Stimulated activated naive B cell treated with anti-CD40 and anti-IgM and Interleukin-4, amounts not matched to agents 10 μg/mL and 1 μg/mL and 100 μg/mL, for 72 hours (primary cell): ENCODE measurements around the gene GUCY1A2.

Source experiments
- ATAC-seq, 2 donors: fragments of 150-1000 bp; cut with Tn5 transposase; replicated peaks; 2 replicates each; pipeline ENCODE4 v1.10.0; 2021; ENCODE audit warnings: moderate library complexity in 1 of 2
- DNase-seq: peaks from one replicate; pipeline ENCODE4 v3.0.0; 2021
- H3K27ac Mint-ChIP-seq: one replicate; pipeline ENCODE4 v1.8.0; 2022; ENCODE audit warnings: mild to moderate bottlenecking, mixed read lengths
- H3K27me3 Mint-ChIP-seq, 2 donors: one replicate each; pipeline ENCODE4 v1.8.0; 2022; ENCODE audit warnings: mixed read lengths in 2 of 2
- H3K36me3 Mint-ChIP-seq, 2 donors: one replicate each; pipeline ENCODE4 v1.8.0; 2022; ENCODE audit warnings: mixed read lengths in 2 of 2, mild to moderate bottlenecking in 1 of 2
- H3K4me1 Mint-ChIP-seq, 2 donors: one replicate each; pipeline ENCODE4 v1.8.0; 2022; ENCODE audit warnings: mixed read lengths in 2 of 2, mild to moderate bottlenecking in 1 of 2
- H3K4me3 Mint-ChIP-seq, 2 donors: one replicate each; pipeline ENCODE4 v1.8.0; 2022; ENCODE audit warnings: mild to moderate bottlenecking in 2 of 2, mixed read lengths in 2 of 2, moderate library complexity in 1 of 2
- H3K9me3 Mint-ChIP-seq, 2 donors: one replicate each; pipeline ENCODE4 v1.8.0; 2022; ENCODE audit warnings: mixed read lengths in 2 of 2, mild to moderate bottlenecking in 1 of 2

Gene GUCY1A2

DNA sequence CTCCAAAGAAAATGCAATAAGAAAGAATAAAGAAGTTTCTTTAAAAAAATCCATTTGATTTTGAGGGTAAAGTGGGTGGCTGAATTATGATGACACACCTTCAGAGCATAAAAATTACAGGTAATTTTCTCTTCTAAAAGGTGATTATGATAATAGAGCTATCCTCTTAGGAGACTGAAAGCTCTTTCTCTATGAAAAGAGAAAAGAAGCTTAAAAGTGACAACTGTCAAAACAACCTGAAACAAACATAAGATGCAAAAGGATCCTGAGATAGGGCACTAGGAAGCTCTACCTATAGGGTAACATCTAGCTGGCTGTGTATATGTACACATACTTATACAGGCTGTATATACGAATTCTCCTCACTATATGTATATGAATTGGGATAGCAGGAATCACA lies 270.2 kb downstream of the GUCY1A2 start:
- no peak for DNase-seq
- Mint-ChIP-seq H3K9me3 (no peaks in the 10 kb centered on the region), H3K36me3 (no peaks in the 10 kb centered on the region), H3K4me1 (no peaks in the 10 kb centered on the region), H3K27ac (no peak overlapping the region), H3K4me3 (no peak overlapping the region), H3K27me3 (no peaks in the 10 kb centered on the region)
- no peak for ATAC-seq

DNA sequence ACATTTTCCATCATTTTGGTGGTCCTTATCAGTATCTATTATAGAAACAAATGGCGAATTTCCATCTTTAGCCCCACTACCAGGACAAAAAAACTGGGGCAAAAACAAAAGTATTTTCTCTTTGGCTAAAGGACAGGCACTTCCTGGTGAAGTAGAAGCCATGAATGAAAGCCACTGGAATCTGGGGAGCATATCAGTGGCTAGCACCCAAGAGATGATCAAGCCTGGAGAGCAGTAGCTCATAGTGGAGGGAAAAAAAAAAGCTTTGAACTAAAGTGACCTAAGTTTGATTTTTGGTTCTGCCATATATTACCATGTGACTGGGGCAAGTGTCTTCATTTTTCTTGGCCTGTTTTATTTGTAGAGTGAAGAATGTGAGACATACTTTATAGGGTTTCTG lies 272.3 kb downstream of the GUCY1A2 start:
- DNase-seq (no peak), ATAC-seq (no peak)
- no peaks in the 10 kb centered on the region for H3K36me3 Mint-ChIP-seq
- no peak overlapping the region for H3K4me3 Mint-ChIP-seq
- no peaks in the 10 kb centered on the region for H3K27me3 Mint-ChIP-seq
- no peaks in the 10 kb centered on the region for H3K4me1 Mint-ChIP-seq
- H3K9me3 Mint-ChIP-seq, result no peaks in the 10 kb centered on the region
- H3K27ac Mint-ChIP-seq, result no peak overlapping the region

DNA sequence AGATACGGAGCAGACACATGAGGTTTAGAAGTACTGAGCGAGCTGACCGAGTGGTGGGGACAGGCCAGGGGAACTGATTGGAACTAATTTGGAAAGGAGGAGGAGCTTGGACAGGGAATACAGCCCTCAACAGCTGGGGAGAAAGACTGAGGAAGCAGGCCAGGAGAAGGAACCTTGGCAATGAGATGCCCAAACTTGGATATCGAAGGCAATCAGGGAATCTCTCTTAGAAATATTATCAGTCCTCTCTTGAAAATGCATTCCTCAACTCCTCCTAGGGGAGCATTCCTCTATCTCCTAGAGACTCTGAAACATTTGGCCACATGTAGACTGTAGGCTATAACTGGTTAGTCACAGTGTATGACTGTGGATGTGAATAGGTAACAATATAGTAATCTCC lies 284.6 kb downstream of the GUCY1A2 start:
- Mint-ChIP-seq H3K4me3 (no peak overlapping the region), H3K36me3 (no peaks in the 10 kb centered on the region), H3K9me3 (peaks cover 9 to 10% of the 10 kb centered on the region in 2 donors), H3K4me1 (no peaks in the 10 kb centered on the region), H3K27me3 (no peaks in the 10 kb centered on the region), H3K27ac (no peak overlapping the region)
- no peak for ATAC-seq
- no peak for DNase-seq

DNA sequence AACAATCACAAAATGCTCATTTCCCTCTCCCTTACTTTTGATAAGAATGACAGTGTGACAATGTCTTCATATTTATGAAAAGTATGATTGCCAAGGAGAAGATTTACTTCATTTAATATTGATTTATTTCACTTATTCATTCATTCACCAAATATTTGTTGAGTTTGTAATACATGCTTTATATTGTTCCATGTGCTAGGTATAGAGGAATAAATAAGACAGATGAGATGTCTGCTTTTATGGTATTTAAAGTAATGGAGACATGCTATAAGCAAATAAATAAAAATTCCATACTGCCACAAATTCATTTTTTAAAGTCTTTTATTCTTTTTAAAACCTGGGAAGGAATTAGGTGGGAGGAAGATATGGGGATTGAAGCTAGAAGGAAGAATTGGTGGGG lies 289.4 kb downstream of the GUCY1A2 start:
- Mint-ChIP-seq H3K9me3 (peaks cover 1 to 3% of the 10 kb centered on the region in 2 donors), H3K4me1 (no peaks in the 10 kb centered on the region), H3K27me3 (no peaks in the 10 kb centered on the region), H3K36me3 (no peaks in the 10 kb centered on the region), H3K4me3 (no peak overlapping the region), H3K27ac (no peak overlapping the region)
- DNase-seq, result no peak
- no peak for ATAC-seq

DNA sequence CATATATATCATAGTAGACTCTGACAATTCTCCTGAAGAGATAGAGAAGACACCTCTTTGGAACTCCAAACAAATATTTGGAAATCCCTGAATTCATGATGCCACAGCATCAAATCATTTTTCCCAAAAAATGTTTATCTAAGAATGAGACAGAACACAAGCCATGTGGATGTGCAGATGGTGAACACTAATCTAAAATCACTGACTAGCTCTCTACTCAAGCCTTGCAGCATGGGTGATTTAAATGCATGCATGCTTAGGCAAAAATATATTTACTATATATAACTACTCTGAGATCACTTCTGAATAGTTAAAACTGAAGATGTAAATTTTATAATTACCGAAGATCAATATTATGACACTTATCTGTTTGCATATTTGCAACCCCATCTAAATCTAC lies 289.9 kb downstream of the GUCY1A2 start:
- no peak for ATAC-seq
- peaks cover 0 to 3% of the 10 kb centered on the region in 2 donors for H3K9me3 Mint-ChIP-seq
- H3K4me3 Mint-ChIP-seq, result no peak overlapping the region
- H3K4me1 Mint-ChIP-seq, result no peaks in the 10 kb centered on the region
- no peaks in the 10 kb centered on the region for H3K27me3 Mint-ChIP-seq
- H3K27ac Mint-ChIP-seq, result no peak overlapping the region
- no peak for DNase-seq
- no peaks in the 10 kb centered on the region for H3K36me3 Mint-ChIP-seq

DNA sequence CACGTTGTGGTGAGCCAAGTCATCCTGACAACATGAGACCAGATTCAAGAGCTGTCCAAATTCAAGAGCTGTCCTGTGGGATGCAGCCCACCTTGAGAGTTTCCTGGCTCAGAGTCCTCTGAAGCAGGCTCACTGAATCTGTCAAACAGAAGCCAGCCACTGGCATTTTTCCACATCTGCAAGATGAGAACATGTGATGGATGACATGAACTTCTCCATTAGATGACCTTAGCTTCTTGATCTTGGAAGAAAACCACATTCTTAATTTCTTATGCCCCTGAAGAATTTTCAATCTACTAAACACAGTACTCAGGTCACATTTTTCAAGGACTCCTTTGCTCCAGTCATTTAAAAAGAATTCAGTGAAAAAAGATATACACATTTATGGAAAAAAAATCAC lies 291.0 kb downstream of the GUCY1A2 start:
- Mint-ChIP-seq H3K27me3 (no peaks in the 10 kb centered on the region), H3K27ac (no peak overlapping the region), H3K36me3 (no peaks in the 10 kb centered on the region), H3K4me3 (no peak overlapping the region), H3K9me3 (peaks cover 0 to 3% of the 10 kb centered on the region in 2 donors), H3K4me1 (no peaks in the 10 kb centered on the region)
- no peak for ATAC-seq
- DNase-seq, result no peak

DNA sequence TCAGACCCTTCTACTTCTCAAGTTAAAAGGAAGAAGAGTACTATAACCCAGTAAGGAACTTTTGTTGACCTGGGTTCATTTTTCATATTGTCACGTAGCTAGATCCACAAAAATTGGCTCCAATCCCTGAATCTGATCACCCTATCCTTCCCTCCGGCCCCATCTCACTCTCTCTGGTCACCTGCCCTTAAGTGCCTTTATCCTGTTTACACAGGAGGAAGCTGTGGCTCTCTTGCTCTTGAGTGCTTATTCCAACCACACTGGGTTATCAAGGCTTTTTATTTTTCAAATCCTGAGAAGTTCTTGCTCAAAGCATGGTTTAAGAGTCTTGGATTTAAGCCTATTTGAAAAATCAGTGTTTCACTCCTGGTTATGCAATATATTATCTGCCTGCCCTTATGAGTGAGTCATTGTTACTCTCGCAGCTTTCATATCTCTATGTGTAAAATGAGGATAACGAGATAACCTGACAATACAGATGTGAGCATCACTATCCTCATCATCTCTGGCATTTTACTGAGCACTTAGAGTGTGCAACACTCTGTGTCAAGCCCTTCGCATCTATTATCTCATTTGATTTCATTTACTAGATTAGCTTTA lies 293.9 kb downstream of the GUCY1A2 start:
- H3K27me3 Mint-ChIP-seq, result no peaks in the 10 kb centered on the region
- no peak for ATAC-seq
- H3K4me3 Mint-ChIP-seq, result no peak overlapping the region
- H3K36me3 Mint-ChIP-seq, result no peaks in the 10 kb centered on the region
- H3K27ac Mint-ChIP-seq, result no peak overlapping the region
- no peaks in the 10 kb centered on the region for H3K9me3 Mint-ChIP-seq
- no peaks in the 10 kb centered on the region for H3K4me1 Mint-ChIP-seq
- DNase-seq, result no peak

DNA sequence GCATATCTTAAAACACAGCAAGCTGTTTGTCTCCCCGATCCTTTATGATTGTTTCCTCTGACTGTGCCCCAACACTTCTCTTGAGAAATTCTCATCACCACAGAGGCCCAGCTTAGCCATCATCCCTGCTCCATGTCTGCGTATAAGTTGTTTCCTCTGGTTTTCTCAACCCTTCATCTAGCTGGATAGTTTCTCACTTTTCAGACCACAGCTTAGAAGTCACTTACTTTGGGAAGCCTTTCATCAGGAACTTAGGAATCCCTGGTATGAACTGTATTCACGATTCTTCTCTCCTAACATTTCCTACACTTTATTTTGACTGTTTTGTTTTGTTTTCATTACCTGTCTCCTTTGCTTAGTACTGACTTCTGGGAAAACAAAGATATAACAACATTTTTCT lies 295.2 kb downstream of the GUCY1A2 start:
- no peak overlapping the region for H3K27ac Mint-ChIP-seq
- ATAC-seq (no peak), DNase-seq (no peak)
- no peaks in the 10 kb centered on the region for H3K9me3 Mint-ChIP-seq
- H3K4me3 Mint-ChIP-seq, result no peak overlapping the region
- H3K36me3 Mint-ChIP-seq, result no peaks in the 10 kb centered on the region
- no peaks in the 10 kb centered on the region for H3K27me3 Mint-ChIP-seq
- H3K4me1 Mint-ChIP-seq, result no peaks in the 10 kb centered on the region

DNA sequence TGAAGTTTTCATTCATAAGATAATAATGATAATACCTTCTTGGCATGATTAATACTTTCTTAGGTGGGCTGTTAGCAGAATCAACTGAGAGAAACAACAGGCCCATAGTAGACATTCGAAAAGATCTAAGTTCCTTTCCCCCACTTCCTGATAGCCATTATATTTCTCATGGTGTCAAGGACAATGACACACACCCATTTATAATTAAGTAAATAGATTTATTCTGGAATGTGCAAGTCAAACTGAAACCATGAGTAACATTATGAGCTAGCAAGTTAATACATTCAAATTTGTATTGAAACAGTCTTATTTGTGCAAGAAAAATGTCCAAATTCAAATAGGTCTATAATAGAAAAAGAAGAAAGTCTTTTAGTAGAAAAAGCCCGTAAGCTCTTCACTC lies 301.1 kb downstream of the GUCY1A2 start:
- H3K4me1 Mint-ChIP-seq, result no peaks in the 10 kb centered on the region
- no peaks in the 10 kb centered on the region for H3K27me3 Mint-ChIP-seq

DNA sequence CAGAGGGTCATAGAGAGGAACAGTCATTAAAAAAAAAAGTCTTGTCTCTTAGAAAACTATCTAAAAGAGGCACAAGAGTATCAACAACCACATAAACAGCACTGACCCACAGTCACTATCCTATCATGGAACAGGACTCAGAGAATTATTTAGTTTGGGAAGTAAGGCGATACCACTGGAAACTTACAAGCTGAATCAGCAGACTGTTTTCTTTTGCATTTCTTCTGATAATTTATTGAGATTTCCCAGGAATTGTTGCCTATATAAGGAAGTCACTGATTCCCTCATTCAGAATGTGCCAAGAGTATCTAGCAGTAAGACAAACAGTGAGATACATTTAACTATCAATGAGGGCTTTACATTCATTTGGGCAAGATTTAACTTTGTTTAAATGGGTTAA lies 304.1 kb downstream of the GUCY1A2 start:
- Mint-ChIP-seq H3K27me3 (no peaks in the 10 kb centered on the region), H3K4me1 (no peaks in the 10 kb centered on the region), H3K9me3 (no peaks in the 10 kb centered on the region), H3K4me3 (no peak overlapping the region), H3K36me3 (no peaks in the 10 kb centered on the region), H3K27ac (no peak overlapping the region)
- DNase-seq, result no peak
- ATAC-seq, result no peak

More for the DNA sequence above, 301.1 kb downstream of the GUCY1A2 start:
- Mint-ChIP-seq H3K27ac (no peak overlapping the region), H3K9me3 (no peaks in the 10 kb centered on the region), H3K36me3 (no peaks in the 10 kb centered on the region), H3K4me3 (no peak overlapping the region)
- ATAC-seq (no peak), DNase-seq (no peak)

DNA sequence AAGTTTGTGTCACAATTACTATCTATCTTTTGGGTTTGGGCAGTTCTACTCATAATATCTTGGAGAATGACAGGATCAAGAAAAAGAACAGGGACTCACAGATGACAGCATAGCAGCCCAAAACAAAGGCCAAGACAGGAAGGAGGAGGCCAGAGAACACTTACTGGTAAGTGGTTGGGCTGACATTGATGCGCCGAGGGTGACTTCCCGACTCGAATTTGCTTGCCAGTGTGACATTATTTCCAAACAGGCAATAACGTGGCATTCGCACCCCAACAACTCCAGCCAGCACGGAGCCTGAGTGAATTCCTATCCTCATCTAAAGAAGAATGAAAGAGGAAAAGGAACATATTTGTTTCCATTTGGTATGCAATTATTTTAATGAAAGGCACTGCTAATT lies 309.9 kb downstream of the GUCY1A2 start:
- H3K27ac Mint-ChIP-seq, result no peak overlapping the region
- no peak for ATAC-seq
- no peak overlapping the region for H3K4me3 Mint-ChIP-seq
- no peaks in the 10 kb centered on the region for H3K36me3 Mint-ChIP-seq
- no peaks in the 10 kb centered on the region for H3K4me1 Mint-ChIP-seq
- no peaks in the 10 kb centered on the region for H3K9me3 Mint-ChIP-seq
- DNase-seq, result no peak
- H3K27me3 Mint-ChIP-seq, result no peaks in the 10 kb centered on the region

DNA sequence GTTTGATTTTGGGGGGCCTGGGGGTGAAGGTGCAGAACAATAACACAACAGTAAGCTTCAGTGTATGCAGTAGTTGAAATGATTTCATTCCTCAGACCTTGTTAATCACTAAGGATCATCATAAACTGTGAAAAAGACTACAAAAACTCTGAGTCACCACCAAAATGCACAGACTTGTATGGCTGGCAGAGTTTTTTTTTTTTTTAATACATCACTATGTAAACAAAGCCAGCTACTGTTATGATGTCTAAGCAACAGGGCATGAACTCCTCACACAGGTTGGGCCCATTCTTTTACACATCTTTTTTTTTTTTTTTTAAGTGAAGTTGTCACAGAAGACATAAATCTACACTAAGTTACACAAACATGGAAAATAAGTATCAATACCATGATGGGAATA lies 311.9 kb downstream of the GUCY1A2 start:
- Mint-ChIP-seq H3K27ac (no peak overlapping the region), H3K4me1 (no peaks in the 10 kb centered on the region), H3K9me3 (no peaks in the 10 kb centered on the region), H3K27me3 (no peaks in the 10 kb centered on the region), H3K36me3 (no peaks in the 10 kb centered on the region), H3K4me3 (no peak overlapping the region)
- DNase-seq (no peak), ATAC-seq (no peak)

DNA sequence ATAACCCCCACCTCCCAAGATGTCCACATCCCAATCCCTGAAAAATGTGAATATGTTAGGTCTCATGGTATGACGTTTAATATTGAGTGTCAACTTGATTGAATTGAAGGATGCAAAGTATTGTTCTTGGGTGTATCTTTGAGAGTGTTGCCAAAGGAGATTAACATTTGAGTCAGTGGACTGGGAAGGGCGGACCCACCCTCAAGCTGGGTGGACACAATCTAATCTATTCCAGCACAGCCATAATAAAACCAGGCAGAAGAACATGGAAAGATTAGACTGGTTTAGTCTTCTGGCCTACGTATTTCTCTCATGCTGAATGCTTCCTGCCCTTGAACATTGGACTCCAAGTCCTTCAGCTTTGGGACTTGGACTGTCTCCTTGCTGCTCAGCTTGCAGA lies 315.5 kb downstream of the GUCY1A2 start:
- no peaks in the 10 kb centered on the region for H3K27me3 Mint-ChIP-seq
- ATAC-seq (no peak), DNase-seq (no peak)
- no peak overlapping the region for H3K27ac Mint-ChIP-seq
- no peaks in the 10 kb centered on the region for H3K9me3 Mint-ChIP-seq
- no peak overlapping the region for H3K4me3 Mint-ChIP-seq
- H3K36me3 Mint-ChIP-seq, result no peaks in the 10 kb centered on the region
- H3K4me1 Mint-ChIP-seq, result no peaks in the 10 kb centered on the region

DNA sequence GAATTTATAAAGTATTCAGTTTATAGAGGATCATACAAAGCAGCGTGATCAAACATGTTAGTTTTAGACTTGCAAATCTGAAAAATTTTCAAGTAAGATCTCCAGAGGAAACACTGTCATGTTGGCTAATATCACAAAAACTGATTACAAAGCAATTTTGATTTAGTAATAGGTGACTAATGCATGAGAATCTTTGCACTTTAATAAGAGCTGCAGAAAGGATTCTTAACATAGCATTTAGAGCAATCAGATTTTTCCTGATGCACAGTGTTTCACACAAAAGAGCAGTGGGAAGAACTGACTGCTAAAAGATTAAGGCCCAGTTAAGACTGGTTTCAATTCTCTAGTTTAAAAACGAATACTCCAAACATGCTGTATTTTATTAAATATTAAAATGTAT lies 321.2 kb downstream of the GUCY1A2 start:
- Mint-ChIP-seq H3K4me1 (no peaks in the 10 kb centered on the region), H3K4me3 (no peak overlapping the region), H3K27ac (no peak overlapping the region), H3K36me3 (no peaks in the 10 kb centered on the region), H3K27me3 (no peaks in the 10 kb centered on the region), H3K9me3 (no peaks in the 10 kb centered on the region)
- ATAC-seq (no peak), DNase-seq (no peak)

DNA sequence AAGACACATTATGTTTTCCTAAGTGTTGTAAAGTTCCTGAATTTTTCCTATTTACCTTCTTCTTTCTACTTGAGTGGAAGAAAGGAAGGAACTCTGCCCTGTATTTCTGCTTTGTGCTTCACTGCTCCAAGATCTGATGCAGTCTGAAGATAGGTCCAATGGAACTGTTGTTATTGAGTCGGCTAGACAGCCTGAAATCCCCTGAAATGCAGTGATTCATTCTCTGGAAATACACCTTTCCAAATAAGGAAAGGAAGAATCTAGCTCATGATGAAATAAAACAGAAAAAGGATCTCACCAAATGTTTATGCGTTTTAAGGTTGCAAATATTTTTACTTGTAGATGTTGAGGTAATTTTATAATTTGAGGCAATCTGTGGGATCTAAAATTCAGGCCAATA lies 322.8 kb downstream of the GUCY1A2 start:
- Mint-ChIP-seq H3K27ac (no peak overlapping the region), H3K27me3 (no peaks in the 10 kb centered on the region), H3K4me3 (no peak overlapping the region), H3K4me1 (no peaks in the 10 kb centered on the region), H3K9me3 (no peaks in the 10 kb centered on the region), H3K36me3 (no peaks in the 10 kb centered on the region)
- ATAC-seq (no peak), DNase-seq (no peak)

DNA sequence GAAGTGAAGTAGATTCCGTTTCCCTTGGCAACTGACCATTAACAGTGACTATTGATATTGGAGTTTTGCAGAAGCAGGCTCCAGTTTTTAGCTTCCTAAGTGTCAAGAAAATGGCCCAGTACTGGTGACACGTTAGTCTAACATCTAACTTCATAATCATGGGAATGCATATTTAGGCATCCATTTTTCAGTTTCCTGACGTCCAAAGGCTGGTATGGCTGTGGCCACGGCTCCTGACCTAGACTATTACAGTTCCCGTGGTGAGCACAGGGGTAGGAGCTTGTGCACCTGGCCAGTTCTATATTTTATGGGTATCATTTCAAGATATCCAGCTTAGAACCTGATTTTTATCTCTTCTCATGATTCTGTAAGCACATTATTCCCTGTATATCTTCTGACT lies 323.8 kb downstream of the GUCY1A2 start:
- no peak for ATAC-seq
- Mint-ChIP-seq H3K27ac (no peak overlapping the region), H3K4me3 (no peak overlapping the region), H3K4me1 (no peaks in the 10 kb centered on the region), H3K27me3 (no peaks in the 10 kb centered on the region), H3K9me3 (peaks cover 0 to 4% of the 10 kb centered on the region in 2 donors), H3K36me3 (no peaks in the 10 kb centered on the region)
- DNase-seq, result no peak
